Brain pericyte (primary cell): ENCODE measurements around the gene DYNLT2B.
"Not testable (repeated sequence)": the region's sequence is repeated elsewhere in the genome, so short reads cannot be mapped to it uniquely, and the experiment has no call there.

Source experiments
- DNase-seq: peaks from one replicate; pipeline ENCODE4 v3.0.0-alpha.2; 2012; ENCODE audit warnings: low read depth, low spot score

The DYNLT2B gene

DNA sequence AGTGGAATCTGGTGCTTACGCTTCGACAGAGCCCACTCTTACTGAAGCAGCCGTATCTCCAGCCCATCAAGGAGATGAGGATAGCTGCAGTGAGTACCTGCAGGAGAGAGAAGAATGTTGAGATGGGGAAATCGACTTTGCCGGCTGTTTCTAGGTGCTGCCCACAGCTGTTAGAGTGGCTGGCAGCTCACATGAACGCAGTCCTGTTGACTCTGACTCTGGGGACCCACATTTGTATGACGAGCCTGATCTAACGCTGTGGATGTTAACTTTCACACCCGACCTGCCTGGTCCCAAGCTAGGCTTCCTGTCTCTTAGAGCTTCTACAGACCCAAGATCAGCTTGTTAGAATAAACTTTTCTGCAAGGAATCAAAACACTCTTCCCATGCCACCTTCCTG, 8.9 kb upstream of the DYNLT2B start:
- no peak for DNase-seq

DNA sequence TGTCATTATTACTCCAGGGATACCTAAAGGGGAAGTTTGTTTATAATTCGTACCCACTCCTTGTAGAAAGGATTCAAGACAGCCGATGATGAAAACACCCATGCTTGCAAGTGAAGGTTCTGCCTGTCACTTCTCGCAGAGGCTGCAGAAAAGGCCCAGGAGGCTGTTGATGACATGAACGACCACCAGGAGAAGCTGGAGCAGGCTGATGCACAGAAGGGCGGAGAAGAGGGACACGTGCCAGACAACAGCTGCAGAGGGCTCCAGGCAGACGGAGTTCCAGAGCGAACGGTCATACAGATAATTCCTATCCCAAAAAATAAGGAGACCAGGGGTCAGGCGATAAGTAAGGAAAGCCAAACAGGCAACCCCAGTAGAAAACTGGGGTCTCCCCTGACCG, 5.7 kb upstream of the DYNLT2B start:
- DNase-seq = no peak

DNA sequence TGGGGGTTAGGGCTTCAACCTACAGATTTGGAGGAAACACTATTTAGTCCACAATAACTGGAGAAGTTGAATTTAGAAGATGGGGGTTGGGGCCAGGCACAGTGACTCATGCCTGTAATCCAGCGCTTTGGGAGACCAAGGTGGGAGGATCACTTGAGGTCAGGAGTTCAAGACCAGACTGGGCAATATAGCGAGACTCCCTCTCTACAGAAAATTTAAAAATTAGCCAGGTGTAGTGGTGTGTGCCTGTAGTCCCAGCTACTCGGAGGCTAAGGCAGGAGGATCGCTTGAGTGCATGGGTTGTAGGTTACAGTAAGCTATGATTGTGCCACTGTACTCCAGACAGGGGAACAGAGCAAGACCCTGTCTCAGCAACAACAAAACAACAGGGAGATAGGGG, 5.0 kb upstream of the DYNLT2B start:
- DNase-seq = no peak

DNA sequence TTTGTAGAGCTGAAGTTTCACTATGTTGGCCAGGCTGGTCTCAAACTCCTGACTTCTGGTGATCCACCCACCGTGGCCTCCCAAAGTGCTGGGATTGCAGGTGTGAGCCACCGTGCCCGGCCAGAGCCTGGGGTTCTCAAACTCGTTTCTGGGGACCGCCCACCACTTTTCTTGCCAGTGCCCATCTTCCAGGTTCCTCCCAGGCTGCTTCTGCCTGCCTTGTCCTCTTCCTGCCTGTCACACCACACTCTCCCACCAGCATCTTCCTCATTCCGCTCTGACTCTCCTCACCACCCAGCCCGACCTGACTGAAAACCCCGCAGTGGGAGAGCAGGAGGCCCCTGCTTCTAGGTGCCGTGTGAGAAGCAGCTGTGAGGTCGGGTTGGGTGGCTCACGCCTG, 3.1 kb upstream of the DYNLT2B start:
- no peak for DNase-seq

DNA sequence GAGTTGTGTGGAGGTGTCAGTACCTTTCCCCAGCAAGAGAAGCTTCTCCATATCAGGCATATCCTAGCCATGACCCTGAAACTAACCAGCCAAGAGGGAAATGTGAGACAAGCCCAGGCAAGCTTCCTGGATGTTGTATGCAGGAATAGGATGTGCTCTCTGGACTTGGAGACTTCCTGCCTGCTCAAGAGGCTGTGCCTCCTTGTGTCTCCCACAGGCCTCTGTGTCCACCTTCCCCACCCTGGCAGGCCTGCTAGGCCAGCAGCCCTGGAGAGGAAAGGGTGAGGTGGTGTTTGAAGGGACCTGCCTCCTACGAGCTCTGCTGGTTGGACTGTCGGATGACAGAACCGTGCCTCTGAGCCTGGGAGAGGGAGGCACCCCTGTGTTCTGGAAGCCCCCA, 2.1 kb upstream of the DYNLT2B start:
- no peak for DNase-seq

DNA sequence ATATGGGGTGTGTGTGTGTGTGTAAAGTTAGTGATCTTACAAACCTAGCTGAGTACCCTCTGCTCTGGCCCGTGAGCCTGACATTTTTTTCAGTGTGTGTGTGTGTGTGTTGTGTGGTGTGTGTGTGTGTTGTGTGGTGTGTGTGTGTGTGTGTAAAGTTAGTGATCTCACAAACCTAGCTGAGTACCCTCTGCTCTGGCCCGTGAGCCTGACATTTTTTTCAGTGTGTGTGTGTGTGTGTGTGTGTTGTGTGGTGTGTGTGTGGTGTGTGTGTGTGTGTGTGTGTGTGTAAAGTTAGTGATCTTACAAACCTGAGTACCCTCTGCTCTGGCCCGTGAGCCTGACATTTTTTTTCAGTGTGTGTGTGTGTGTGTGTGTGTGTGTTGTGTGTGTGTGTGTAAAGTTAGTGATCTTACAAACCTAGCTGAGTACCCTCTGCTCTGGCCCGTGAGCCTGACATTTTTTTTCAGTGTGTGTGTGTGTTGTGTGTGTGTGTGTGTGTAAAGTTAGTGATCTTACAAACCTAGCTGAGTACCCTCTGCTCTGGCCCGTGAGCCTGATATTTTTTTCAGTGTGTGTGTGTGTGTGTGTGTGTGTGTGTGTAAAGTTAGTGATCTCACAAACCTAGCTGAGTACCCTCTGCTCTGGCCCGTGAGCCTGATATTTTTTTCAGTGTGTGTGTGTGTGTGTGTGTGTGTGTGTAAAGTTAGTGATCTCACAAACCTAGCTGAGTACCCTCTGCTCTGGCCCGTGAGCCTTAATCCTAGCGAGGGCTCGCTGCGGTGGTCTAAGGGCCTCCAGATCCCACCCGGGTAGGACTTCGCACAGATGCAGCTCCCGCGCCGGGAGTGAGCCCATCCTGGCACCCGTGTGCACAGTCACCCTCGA, 997 bp downstream of the DYNLT2B start:
- not testable (repeated sequence) for DNase-seq

DNA sequence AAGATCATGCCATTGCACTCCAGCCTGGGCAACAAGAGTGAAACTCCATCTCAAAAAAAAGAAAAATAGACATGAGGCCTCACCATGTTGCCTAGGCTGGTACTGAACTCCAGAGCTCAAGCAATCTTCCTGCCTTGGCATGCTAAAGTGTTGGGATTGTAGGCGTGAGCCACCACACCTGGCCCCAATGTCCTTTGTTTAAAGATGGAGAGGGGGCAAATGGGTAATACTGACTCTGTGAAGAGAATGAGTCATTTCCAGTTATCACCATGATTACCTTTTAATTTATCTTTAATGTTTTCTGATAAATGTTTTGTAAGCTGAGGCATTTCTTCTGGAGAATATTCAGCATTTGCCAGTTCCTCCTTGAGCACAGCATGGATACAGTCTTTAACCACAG, 2.2 kb downstream of the DYNLT2B start:
- DNase-seq = no peak

DNA sequence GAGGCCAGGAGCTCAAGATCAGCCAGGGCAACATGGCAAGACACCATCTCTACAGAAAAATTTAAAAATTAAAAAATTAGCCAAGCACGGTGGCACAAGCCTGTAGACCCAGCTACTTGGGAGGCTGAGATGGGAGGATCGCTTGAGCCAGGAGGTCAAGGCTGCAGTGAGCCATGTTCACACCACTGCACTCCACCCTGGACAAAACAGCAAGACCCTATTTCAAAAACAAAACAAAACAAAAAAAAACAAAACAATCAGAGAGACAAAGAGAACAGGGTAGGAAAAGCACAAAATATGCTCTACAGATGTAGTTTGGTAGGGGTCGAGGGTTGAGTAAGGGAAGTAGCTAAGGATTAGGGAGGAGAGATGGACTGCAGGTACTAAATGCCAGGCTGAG, 3.4 kb downstream of the DYNLT2B start:
- no peak for DNase-seq

DNA sequence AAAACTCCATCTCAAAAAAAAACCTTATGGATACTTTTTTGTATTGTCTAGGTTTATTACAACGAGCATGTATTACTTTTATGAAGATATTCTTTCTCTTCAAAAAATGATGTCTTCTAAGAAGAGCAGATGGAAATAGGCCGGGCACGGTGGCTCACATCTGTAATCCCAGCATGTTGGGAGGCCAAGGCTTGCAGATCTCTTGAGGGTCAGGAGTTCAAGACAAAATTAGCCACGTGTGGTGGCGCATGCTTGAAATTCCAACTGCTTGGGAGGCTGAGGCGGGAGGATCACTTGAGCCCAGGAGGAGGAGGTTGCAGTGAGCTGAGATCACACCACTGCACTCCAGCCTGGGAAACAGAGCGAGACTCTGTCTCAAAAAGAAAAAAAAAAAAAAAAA, 4.0 kb downstream of the DYNLT2B start:
- not testable (repeated sequence) for DNase-seq

DNA sequence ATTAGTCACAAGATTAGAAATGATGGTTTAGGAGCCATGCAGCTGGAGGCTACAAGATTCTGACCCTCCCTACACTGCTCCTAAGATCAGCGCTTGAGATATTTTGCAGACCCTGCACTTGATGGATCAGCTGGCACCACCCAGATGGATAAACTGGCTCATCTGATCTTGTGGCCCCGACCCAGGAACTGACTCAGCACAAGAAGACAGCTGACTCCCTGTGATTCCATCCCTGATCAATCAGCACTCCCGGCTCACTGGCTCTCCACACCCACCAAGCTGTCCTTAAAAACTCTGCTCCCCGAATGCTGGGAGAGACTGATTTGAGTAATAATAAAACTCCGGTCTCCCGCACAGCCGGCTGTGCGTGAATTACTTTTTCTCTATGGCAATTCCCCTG, 15.1 kb downstream of the DYNLT2B start:
- DNase-seq = not testable (repeated sequence)

DNA sequence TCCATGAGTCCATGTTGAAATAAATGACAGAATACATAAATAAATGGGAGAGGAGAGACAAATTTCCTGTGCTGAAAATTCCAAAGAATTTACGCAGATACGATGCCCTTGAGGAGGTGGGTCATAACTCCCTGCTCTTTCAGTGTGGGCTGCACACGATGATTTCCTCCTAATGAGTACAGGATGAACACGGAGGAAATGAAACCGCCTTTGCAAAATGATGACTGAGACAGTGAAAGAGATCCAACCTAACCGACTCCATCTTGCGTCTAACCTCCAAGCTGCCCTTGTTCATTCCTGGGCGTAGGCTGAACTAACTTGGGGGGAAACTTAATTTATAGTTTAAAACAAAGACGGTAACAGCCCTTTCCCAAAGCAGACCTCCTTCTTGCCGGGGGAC, 15.5 kb downstream of the DYNLT2B start:
- DNase-seq = not testable (repeated sequence)

DNA sequence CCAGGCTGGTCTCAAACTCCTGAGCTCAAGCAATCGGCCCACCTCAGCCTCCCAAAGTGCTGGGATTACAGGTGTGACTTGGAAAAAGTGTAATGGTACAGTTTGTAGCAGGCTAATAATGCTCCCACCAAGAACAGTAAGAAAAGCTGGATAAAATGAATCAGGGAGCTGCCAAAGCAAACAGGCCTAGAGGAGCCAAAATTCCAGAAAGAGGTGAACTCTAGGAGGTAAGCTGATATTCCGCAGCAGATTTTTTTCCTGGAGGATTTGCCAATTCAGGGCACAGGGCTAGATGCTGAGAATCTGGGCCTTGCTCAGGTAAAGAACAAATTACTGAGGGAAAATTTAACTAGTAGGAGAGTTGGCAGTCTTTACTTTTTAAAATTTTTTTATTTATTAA, 19.5 kb downstream of the DYNLT2B start:
- DNase-seq = no peak

DNA sequence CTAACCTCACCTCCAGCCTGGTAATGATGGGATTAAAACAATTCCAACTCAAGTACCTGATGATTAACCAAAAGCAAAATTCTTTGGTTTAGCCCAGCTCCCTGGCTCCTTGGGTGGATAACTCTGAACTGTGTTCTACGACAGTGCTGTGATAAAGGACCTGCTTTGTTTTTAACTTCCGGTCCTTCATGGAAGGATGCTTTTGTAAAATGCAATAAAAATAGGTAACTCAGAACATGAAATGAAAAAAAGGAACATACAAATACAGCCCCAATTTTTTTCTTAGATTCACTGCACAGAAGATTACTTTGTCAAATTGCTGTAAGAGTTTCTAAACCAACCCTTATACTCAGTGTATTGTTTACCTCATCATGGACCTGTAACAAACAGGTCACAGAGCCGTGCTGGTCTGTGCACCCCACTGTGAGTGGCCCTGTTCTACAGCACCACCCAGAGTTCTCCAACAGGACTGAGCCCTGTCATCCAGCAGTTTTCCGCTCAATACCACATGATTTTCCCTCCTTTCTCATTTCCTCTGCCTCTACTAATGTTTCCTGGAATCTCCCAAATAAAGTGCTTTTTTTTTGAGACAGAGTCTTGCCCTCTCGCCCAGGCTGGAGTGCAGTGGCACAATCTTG, 25.6 kb downstream of the DYNLT2B start:
- no peak for DNase-seq

DNA sequence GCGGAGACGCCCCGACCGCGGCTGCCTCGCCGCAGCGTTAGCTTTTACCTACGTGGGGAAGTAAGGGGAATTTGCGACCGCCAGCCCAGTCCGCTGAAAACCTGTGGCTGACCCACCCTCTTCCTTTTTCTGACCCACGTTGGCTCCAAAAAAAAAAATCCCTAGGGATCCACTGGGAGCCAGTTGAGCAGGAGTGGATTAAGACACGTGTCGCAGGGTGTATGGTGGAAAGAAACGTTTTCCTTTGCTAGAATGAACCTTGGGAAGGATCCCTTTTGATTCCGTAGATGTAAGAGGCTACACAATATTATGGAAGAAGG, 29.9 kb downstream of the DYNLT2B start:
- DNase-seq = no peak

DNA sequence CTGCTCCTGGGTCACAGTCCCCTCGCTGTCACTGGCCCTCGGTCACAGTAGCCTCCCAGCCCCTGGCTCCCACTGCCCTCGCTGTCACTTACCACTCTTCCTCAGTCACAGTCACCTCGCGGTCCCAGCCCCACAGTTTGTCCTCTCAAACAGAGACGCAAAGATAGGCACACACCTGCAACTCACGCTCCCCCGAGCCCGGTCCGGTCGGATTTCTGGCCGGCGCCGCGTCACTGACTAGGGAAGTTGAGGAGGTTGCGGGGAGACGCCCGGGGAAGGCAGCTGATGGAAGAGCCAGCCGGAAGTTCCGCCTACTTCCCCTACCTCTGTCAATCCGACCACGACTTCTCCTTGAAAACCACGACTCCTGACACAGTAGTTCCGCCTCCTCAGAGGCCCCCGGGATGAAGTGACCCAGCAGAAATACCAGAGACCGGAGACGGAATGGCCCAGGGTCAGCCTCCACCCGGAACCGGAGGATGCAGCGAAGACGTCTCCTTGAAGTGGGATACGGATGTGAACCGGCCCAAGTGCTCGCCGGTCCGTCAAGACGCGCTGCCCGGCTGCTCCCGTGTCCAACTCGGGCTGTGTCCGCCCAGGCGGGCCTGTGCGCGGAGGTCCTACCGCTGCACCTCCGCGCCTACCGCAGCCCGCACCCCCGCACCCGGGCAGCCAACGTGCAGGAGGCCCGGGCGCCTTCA, 30.4 kb downstream of the DYNLT2B start, which contains the start of gene PCYT1A:
TSS of gene PCYT1A (minus strand) at position 287 of the 701 bp plus-strand sequence. CDS start 17,195 bp downstream, outside the sequence.
- DNase-seq = peak; percentile 72

DNA sequence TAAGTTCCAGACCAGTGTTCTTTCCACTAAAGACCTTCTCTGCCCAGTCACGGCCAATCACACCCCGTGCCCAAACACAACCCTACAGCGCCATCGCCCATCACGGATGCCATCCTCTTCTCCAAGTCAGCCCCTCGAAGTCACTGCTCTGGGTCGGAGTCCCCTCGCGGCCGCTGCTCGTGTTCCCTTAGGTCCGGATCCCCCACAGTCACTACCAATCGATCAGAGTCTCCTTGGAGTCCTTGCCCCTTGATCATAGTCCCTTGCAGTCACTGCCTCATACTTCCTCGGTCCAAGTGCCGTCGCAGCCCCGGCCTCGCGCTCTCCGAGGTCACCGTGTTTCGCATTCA, 31.0 kb downstream of the DYNLT2B start:
- DNase-seq = no peak

DNA sequence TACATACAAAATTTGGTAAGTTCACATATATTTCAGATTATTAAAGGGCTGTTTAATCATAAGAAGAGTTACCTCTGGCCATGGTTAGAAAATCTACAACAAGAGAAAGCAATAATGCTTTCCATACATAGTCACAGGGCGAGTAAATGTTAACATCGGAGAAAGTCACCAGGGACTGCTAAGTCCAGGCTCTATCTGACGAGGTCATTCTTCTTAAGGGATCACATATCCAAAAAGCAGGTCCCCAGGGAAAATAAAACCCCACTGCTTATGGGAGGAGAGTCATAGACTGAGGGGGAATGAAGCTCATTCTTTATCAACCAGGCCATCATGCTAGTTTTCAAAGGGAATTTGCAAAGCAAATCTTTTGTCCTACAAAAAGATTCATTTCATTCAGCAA, 33.6 kb downstream of the DYNLT2B start:
- DNase-seq = no peak

DNA sequence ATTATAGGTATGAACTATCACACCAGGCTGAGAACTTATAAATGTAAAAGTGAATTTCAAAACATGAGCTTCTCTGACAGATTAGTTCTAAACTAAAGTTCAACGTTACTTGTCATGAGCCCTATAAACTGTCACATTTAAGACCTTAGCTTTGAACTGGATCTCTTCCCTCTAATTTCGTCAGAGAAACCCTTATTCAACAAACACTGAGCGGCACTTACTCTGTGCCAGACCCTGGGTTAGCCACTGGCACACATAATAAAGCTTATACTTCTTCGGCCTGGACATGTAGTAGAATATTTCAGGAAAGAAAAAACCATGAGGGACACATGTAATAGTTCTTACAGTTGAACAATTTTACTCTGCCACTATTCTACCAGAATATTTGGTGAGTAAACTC, 36.1 kb downstream of the DYNLT2B start:
- no peak for DNase-seq

DNA sequence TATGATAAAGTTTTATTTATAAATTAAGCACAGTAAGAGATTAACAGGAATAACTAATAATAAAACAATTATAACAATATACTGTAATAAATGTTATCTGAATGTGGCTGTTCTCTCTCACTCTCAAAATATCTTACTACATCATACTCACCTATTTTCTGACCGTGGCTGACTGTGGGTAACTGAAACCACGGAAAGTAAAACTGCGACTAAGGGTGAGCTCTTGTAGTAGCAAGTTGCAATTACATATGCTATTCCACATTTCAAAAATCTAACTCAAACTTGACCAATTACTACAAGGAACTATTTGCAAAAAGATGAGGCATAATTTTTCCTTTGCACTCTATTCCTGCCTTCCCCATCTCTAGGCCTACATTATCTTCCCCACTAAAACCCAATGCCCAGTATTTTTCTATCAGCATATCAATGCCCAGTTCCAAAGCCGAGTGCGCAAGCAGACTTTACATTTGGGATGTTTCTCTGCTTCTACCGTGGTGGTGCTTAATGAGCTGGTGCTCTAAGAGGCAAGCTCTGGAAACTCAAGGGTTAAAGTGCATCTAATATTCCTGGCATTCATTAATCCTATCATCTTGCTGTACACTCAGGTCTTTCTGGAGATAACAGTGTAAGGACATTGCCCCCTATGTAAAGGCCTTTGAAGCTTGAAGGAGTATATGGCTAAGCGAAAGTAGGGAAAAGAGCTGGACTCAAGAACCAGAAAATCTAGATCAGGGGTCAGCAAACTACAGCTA, 37.2 kb downstream of the DYNLT2B start:
- no peak for DNase-seq

DNA sequence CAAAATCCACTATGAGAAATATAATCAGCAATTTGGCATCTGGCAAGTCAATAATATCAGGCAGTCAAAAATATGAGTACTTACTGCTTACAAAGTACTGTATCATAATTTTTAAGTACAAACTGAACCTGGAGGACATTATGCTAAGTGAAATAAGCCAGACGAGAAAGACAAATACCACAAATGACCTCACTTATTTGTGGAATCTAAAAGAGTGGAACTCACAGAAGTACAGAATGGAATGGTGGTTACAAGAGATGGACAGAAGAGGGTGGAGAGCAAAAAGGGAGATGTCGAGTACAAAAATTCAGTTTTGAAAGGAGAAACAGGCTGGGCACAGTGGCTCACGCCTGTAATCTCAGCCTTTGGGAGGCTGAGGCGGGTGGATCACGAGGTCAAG, 42.9 kb downstream of the DYNLT2B start:
- no peak for DNase-seq

DNA sequence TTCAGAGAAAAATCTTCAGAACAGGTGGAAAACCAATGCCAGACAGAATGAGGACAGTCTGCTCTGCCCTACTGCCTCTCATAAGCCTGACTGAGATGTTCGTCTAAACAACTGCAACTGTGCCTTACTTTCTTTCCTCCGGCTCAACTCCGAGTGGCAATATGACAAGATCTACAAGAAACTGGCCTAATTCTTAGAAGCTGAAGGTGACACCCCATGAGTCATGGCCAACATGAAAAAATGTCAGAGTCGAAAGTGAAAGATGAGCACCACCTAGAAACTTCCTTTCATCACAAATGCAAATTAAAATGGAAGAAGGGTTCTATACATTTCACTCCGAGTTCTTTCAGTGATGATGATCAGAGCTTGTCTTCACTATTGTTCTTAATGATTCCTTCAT, 43.5 kb downstream of the DYNLT2B start:
- DNase-seq = no peak

DNA sequence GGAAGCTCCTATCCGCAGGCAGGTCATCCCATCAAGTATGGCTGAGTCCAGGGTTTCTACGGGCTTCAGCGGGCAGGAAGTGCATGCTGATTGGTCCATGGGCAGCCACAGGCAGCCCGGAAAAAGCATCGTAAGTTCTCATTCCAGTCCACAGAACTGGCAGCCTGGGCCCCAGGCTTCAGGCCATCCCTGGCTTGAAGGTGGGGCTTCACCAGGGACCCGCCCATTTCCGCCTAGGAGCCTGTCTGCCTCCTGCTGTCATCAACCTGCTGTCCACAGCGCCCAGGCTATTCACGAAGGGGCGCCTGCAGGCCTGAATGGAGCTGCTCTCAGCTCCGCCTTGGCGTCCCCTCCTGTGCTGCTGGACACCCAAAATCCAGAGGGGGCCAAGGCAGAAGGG, 44.4 kb downstream of the DYNLT2B start:
- DNase-seq = no peak
